OCI-LY1 (cell line): ENCODE results near the gene CCNY.

Source experiments
- H2AFZ ChIP-seq: fragments of 200-600 bp; sonication (generic), shearing (Covaris generic); 2 replicates; pipeline ENCODE4 v1.6.0; 2014; ENCODE audit warnings: antibody characterized with exemption, mild to moderate bottlenecking, low read length
- H3F3A ChIP-seq: fragments of 200-600 bp; sonication (generic), shearing (Covaris generic); 2 replicates; pipeline ENCODE4 v1.6.0; 2014; ENCODE audit warnings: mild to moderate bottlenecking, antibody characterized with exemption, low read length, moderate library complexity; ENCODE audit not compliant: insufficient read depth
- H3K27ac ChIP-seq: fragments of 200-600 bp; sonication (generic); 2 replicates; pipeline ENCODE4 v1.5.1; 2014; ENCODE audit warnings: low read length, mixed run types, mild to moderate bottlenecking, low read depth; ENCODE audit not compliant: poor library complexity, severe bottlenecking
- H3K27me3 ChIP-seq: fragments of 200-600 bp; sonication (generic); 2 replicates; pipeline ENCODE4 v1.6.0; 2014; ENCODE audit warnings: antibody characterized with exemption, mild to moderate bottlenecking, low read length, moderate library complexity; ENCODE audit not compliant: insufficient read depth
- H3K36me3 ChIP-seq: fragments of 200-600 bp; sonication (generic); 2 replicates; pipeline ENCODE4 v1.6.1; 2014; ENCODE audit warnings: mild to moderate bottlenecking, antibody characterized with exemption, low read length, moderate library complexity, mixed read lengths; ENCODE audit not compliant: insufficient read depth
- H3K4me1 ChIP-seq: fragments of 200-600 bp; sonication (generic); 2 replicates; pipeline ENCODE4 v1.5.1; 2014; ENCODE audit warnings: mild to moderate bottlenecking, low read length, moderate library complexity; ENCODE audit not compliant: insufficient read depth, severe bottlenecking
- H3K4me2 ChIP-seq: fragments of 200-600 bp; sonication (generic), shearing (Covaris generic); 2 replicates; pipeline ENCODE4 v1.6.1; 2014; ENCODE audit warnings: low read length
- H3K4me3 ChIP-seq: fragments of 200-600 bp; sonication (generic); 2 replicates; pipeline ENCODE4 v1.5.1; 2014; ENCODE audit warnings: low read length, low read depth, mild to moderate bottlenecking, mixed read lengths; ENCODE audit not compliant: poor library complexity, severe bottlenecking
- H3K79me2 ChIP-seq: fragments of 200-600 bp; shearing (Covaris generic); 2 replicates; pipeline ENCODE4 v1.6.1; 2016; ENCODE audit warnings: mixed run types, low read length, mixed read lengths; ENCODE audit not compliant: insufficient read depth
- H3K9ac ChIP-seq: fragments of 200-600 bp; sonication (generic), shearing (Covaris generic); 2 replicates; pipeline ENCODE4 v1.6.1; 2014; ENCODE audit warnings: mild to moderate bottlenecking, low read length, mixed read lengths
- H3K9me2 ChIP-seq: fragments of 200-600 bp; sonication (generic), shearing (Covaris generic); 2 replicates; pipeline ENCODE4 v1.6.1; 2014; ENCODE audit warnings: low read depth, mild to moderate bottlenecking, low read length, mixed read lengths
- H3K9me3 ChIP-seq: fragments of 200-600 bp; shearing (Covaris generic); 2 replicates; pipeline ENCODE4 v1.6.1; 2014; ENCODE audit warnings: low read length, mixed read lengths
- H4K20me1 ChIP-seq: fragments of 200-600 bp; sonication (generic), shearing (Covaris generic); 2 replicates; pipeline ENCODE4 v1.6.0; 2016; ENCODE audit warnings: mild to moderate bottlenecking, low read length; ENCODE audit not compliant: insufficient read depth
- EZH2 ChIP-seq: fragments of 200-600 bp; sonication (generic), shearing (Covaris generic); IDR thresholded peaks from 2 replicates; pipeline ENCODE4 v1.8.0; 2017; ENCODE audit warnings: borderline replicate concordance, mixed run types, mild to moderate bottlenecking, antibody characterized with exemption, low read length, moderate library complexity, mixed read lengths
- TF ChIP-seq, protein P1 (sequence below): fragments of 200-600 bp; sonication (generic), shearing (Covaris generic); IDR thresholded peaks from 2 replicates; pipeline ENCODE4 v1.5.1; 2017; ENCODE audit warnings: mild to moderate bottlenecking, antibody characterized with exemption, low read length, moderate library complexity, mixed read lengths

The CCNY gene

DNA sequence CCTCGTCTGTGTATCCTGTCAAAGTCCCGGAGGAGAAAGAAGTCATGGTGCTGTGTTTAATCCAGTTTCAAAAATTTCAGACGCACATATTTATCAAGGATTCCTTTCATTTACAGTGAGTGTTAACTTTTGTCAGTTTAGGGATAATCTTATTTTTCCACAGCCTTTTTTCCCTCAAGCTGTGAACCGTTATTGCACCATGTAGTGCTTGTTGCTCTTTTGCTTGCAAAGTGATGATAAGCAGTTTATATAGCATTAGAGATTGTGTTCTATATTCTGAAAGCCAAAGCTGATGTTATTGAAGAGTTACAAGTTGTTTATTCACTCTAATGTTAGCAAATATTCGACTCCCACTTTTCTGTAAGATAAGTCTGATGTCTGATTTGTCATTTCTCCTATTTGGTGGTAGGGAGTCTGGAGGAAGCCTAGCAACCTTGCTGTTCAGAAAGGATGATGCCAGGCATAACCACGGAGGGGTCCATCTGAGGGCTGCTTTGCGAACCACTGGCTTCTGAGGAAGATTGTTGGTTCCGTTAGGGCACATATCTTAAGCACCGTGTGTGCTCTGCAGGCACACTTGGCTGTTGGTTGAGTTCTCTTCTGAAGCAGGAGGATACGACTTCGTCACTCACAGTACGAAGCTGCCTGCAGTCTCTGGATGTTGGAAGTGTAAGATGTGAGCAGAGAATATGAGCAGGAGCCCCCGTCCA, 11.7 kb downstream of the CCNY start:
- H3K27me3 ChIP-seq: no peaks in the 10 kb centered on the region
- no peaks in the 10 kb centered on the region for H3K9me2 ChIP-seq
- H2AFZ ChIP-seq: no peak overlapping the region
- no peaks in the 10 kb centered on the region; the same call in 1 of the 2 replicates for H3K36me3 ChIP-seq
- no peaks in the 10 kb centered on the region for H3K4me1 ChIP-seq
- no peak overlapping the region for H3K27ac ChIP-seq
- no peak overlapping the region for H3K4me2 ChIP-seq
- no peaks in the 10 kb centered on the region for H3K79me2 ChIP-seq
- no peaks in the 10 kb centered on the region for H3K9me3 ChIP-seq
- TF ChIP-seq, protein P1, sequence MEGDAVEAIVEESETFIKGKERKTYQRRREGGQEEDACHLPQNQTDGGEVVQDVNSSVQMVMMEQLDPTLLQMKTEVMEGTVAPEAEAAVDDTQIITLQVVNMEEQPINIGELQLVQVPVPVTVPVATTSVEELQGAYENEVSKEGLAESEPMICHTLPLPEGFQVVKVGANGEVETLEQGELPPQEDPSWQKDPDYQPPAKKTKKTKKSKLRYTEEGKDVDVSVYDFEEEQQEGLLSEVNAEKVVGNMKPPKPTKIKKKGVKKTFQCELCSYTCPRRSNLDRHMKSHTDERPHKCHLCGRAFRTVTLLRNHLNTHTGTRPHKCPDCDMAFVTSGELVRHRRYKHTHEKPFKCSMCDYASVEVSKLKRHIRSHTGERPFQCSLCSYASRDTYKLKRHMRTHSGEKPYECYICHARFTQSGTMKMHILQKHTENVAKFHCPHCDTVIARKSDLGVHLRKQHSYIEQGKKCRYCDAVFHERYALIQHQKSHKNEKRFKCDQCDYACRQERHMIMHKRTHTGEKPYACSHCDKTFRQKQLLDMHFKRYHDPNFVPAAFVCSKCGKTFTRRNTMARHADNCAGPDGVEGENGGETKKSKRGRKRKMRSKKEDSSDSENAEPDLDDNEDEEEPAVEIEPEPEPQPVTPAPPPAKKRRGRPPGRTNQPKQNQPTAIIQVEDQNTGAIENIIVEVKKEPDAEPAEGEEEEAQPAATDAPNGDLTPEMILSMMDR: no peak
- TF ChIP-seq EZH2: no peak
- H3K4me3 ChIP-seq: no peak overlapping the region
- H4K20me1 ChIP-seq: peaks cover 4% of the 10 kb centered on the region
- H3F3A ChIP-seq: no peaks in the 10 kb centered on the region
- H3K9ac ChIP-seq: no peak overlapping the region

DNA sequence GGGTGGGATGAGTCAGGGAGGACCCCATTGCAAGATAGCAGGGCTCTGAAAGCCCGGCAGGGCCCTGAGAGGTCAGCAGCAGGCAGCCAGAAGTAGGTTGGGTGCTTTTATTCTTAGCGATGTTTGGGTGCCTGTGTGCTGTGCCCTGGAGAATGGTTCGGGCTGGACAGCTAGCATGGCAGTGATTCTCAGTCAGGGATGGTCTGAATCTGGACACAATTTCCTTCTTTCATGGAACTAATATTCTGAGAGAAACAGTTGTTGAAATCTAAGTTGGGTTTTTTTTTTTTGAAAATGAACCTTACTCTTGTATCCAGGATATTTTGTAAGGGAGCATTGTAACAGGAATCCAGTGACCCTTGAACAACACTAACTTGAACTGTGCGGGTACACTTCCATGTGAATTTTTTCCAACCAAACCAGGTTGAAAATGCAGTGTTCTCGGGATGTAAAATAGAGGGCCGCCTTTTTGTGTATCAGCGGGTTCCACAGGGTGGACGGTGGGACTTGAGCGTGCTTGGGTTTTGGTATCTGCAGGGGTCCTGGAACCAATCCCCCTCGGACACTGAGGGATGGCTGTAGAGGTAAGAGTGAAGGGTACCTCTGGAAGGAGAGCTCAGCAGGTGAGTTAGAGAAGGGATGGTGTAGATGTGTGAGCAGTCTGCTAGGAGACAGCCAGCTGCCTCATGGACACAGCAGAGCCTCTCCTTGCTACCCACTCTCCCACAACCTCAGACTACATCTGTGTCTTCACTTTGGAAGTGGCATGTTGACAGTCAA, 12.5 kb downstream of the CCNY start:
- Histone ChIP-seq H3K36me3 (no peaks in the 10 kb centered on the region; the same call in 1 of the 2 replicates), H3K27me3 (no peaks in the 10 kb centered on the region), H3K27ac (no peak overlapping the region), H3F3A (no peaks in the 10 kb centered on the region), H3K9me2 (no peaks in the 10 kb centered on the region), H3K4me2 (no peak overlapping the region), H4K20me1 (peaks cover 4% of the 10 kb centered on the region), H3K4me3 (no peak overlapping the region), H3K4me1 (no peaks in the 10 kb centered on the region), H2AFZ (no peak overlapping the region), H3K9me3 (no peaks in the 10 kb centered on the region), H3K79me2 (no peaks in the 10 kb centered on the region), H3K9ac (no peak overlapping the region)
- TF ChIP-seq EZH2: no peak
- TF ChIP-seq, protein P1: no peak

DNA sequence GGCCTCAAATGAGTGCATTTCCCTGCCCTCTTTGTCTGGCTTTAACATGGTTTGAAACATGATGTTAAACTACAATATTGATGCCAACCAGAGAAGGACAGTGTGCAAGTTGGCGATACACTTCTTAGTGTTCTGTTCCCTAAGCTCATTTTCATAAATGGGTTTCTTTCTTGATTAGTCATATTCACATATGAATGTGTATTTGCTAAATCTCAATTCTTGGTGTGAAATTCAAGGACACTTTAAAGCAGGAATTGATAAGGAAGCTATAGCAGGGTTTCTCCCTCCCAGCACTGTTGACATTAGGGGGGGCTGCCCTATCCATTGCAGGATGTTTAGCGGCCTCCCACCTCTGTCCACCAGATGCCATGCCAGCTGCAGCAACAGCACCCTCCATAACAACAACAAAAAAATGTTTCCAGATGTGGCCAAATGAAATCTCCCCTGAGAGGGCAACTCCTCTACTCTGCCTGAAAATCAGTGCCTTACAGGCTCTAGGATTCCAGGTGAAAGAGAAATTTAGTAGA, 13.1 kb downstream of the CCNY start:
- Histone ChIP-seq H3K4me1 (no peaks in the 10 kb centered on the region), H3K9me3 (no peaks in the 10 kb centered on the region), H3K9ac (no peak overlapping the region), H3K36me3 (no peaks in the 10 kb centered on the region; the same call in 1 of the 2 replicates), H3K4me3 (no peak overlapping the region), H3F3A (no peaks in the 10 kb centered on the region), H3K4me2 (no peak overlapping the region), H2AFZ (no peak overlapping the region), H3K27ac (no peak overlapping the region), H3K27me3 (no peaks in the 10 kb centered on the region), H3K79me2 (no peaks in the 10 kb centered on the region), H3K9me2 (no peaks in the 10 kb centered on the region), H4K20me1 (peaks cover 4% of the 10 kb centered on the region)
- TF ChIP-seq EZH2: no peak
- TF ChIP-seq, protein P1: no peak
